GM12801 (cell line): Measurements from ENCODE around the gene SNX6.

Experiments
- TF ChIP-seq, protein P1 (sequence below): IDR thresholded peaks from one replicate; pipeline ENCODE4 v1.5.1; 2011; ENCODE audit warnings: control low read depth; ENCODE audit not compliant: insufficient read length; ENCODE audit errors: extremely low read depth

Gene SNX6

GRCh38 chr14:34646570-34647255, 16.8 kb upstream of the SNX6 start:
- TF ChIP-seq, protein P1, sequence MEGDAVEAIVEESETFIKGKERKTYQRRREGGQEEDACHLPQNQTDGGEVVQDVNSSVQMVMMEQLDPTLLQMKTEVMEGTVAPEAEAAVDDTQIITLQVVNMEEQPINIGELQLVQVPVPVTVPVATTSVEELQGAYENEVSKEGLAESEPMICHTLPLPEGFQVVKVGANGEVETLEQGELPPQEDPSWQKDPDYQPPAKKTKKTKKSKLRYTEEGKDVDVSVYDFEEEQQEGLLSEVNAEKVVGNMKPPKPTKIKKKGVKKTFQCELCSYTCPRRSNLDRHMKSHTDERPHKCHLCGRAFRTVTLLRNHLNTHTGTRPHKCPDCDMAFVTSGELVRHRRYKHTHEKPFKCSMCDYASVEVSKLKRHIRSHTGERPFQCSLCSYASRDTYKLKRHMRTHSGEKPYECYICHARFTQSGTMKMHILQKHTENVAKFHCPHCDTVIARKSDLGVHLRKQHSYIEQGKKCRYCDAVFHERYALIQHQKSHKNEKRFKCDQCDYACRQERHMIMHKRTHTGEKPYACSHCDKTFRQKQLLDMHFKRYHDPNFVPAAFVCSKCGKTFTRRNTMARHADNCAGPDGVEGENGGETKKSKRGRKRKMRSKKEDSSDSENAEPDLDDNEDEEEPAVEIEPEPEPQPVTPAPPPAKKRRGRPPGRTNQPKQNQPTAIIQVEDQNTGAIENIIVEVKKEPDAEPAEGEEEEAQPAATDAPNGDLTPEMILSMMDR, result no peak

GRCh38 chr14:34643361-34643760, 13.4 kb upstream of the SNX6 start:
- TF ChIP-seq, protein P1, result no peak

DNA sequence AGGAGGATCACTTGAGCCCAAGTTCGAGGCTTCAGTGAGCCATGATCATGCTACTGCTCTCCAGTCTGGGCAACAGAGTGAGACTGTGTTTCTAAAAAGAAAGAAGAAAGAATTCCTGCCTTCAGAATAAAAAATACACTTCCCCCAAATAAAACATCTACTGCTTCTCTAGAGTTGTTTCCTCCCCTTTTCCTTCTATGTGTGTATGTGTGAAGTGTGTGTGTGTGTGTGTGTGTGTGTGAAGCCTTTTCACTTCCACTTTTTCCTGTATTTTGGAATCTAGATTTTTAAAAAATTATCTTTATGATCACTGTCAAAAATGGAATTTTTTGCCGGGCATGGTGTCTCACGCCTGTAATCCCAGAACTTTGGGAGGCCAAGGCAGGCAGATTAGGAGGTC, 12.6 kb upstream of the SNX6 start:
- TF ChIP-seq, protein P1, result no peak

DNA sequence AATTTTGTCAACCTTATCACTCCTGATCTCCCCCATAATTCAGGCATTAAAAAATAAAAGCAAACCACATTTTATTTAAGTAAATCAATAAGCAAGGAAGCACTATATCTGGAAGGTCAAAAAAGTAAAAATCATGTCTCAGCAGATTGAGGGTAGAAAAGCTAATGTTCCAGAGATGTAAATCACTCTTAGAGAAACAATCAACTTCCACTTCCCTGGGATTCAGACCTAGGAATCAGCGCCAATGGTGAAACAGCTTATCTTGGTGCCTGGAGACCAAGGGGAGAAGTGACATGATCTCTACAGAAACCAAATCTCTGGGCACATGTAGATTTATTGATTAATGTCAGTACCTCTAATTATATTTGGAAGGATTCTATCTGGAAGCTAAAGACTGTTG, 10.9 kb upstream of the SNX6 start:
- TF ChIP-seq, protein P1, result no peak

- TF ChIP-seq, protein P1, result no peak
These were observed 3.8 kb upstream of the SNX6 start for GRCh38 chr14:34633742-34634141.

DNA sequence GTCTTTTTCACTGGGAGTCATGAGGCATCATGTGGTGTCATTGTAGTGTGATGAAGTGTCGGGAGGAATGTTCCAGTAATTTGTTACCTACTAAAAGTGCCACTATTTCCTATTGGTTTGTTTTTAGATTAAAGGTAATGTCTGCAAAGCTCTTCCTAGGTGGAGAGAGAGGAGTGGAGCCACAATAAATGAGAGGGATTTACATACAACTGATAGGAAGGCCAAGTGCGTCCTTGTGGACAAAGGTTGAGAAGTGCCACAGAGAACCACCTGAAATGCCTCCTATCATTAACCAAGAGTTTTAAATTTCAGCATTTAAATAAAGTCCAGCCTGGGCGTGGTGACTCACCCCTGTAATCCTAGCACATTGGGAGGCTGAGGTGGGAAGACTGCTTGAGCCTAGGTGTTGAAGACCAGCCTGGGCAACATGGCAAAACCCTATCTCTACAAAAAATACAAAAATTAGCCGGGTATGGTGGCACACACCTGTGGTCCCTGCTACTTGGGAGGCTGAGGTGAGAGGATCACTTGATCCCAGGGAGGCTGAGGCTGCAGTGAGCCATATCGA, 2.5 kb upstream of the SNX6 start:
- TF ChIP-seq, protein P1, result no peak

DNA sequence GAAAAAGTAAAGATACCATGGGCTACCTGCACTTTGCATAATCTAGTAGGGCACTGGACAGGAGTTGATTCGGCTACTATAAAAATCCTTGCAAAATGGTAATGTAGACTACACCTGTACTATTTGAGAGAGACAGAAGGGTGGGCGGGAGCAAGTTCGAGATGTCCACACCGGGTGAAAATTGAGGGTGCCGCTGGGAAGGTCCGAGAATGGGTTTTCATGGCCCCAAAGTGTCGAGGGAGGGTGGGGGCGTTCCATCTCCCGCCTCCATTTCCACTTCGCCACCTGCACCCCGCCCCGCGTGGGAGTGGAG, 648 bp downstream of the SNX6 start:
- TF ChIP-seq, protein P1, result no peak

- TF ChIP-seq, protein P1, result no peak
These were observed 1.2 kb downstream of the SNX6 start for GRCh38 chr14:34628681-34629135.
